BLaER1 (cell line): ENCODE data around the gene ZNF584.

ENCODE experiments used
- H3K27ac ChIP-seq: shearing (Covaris generic); formaldehyde crosslinking; 2 replicates; pipeline ENCODE4 v1.8.1; 2022
- H3K27me3 ChIP-seq: shearing (Covaris generic); formaldehyde crosslinking; 2 replicates; pipeline ENCODE4 v1.8.1; 2022
- H3K36me3 ChIP-seq: shearing (Covaris generic); formaldehyde crosslinking; 2 replicates; pipeline ENCODE4 v1.8.1; 2022
- H3K4me1 ChIP-seq: shearing (Covaris generic); formaldehyde crosslinking; 2 replicates; pipeline ENCODE4 v1.8.1; 2022
- H3K4me2 ChIP-seq: shearing (Covaris generic); formaldehyde crosslinking; 2 replicates; pipeline ENCODE4 v1.8.1; 2022
- H3K4me3 ChIP-seq: shearing (Covaris generic); formaldehyde crosslinking; 2 replicates; pipeline ENCODE4 v1.8.1; 2022
- H3K9ac ChIP-seq: shearing (Covaris generic); formaldehyde crosslinking; 2 replicates; pipeline ENCODE4 v1.8.1; 2022
- H3K9me3 ChIP-seq: shearing (Covaris generic); formaldehyde crosslinking; 2 replicates; pipeline ENCODE4 v1.8.1; 2022
- H4K20me1 ChIP-seq: shearing (Covaris generic); formaldehyde crosslinking; 2 replicates; pipeline ENCODE4 v1.8.1; 2022
- Cebpa-rat ChIP-seq: shearing (Covaris generic); IDR thresholded peaks from 2 replicates; pipeline ENCODE4 v1.8.1; 2022

Gene ZNF584

DNA sequence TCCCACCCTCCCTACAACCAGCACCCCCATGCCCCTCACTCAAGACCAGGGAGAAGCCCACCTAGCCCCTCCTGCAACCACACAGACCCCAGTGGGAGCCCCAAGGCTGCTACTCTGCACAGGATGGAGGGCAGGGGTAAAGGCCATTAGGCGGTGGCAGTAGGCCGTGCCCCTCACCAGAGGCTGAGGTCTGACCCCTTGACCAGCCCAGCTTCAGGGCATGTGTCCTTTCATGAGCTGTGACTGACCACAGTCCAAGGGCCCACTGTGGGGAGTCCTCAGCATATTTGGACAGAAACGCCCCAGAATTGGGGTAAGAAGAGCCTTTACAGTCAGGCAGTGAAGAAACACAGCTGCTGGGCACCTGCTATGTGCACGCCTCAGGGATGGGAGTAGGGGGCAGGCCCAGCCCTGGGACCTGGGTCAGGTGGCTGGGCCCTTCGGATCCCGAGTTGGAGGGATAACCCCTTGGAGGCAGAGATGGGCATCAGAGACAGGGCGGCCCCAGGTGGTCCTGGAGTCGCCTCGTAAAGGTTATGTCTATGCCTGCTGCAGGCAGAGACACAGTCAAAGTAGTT is 23.0 kb upstream of the ZNF584 start:
- Histone ChIP-seq H3K27me3 (no peaks in the 10 kb centered on the region), H3K9me3 (no peaks in the 10 kb centered on the region), H3K36me3 (peaks cover 26% of the 10 kb centered on the region), H3K4me2 (peak overlapping the region; percentile 95), H4K20me1 (peaks cover 33% of the 10 kb centered on the region), H3K4me1 (peaks cover 70% of the 10 kb centered on the region), H3K27ac (peak overlapping the region; percentile 98), H3K4me3 (peak overlapping the region; percentile 94), H3K9ac (peak overlapping the region; percentile 98)
- TF ChIP-seq Cebpa-rat = no peak

- H3K4me1 ChIP-seq = peaks cover 76% of the 10 kb centered on the region
- H3K4me2 ChIP-seq = peak overlapping the region; percentile 95
- peaks cover 39% of the 10 kb centered on the region for H4K20me1 ChIP-seq
- H3K4me3 ChIP-seq = peak overlapping the region; percentile 94
- H3K36me3 ChIP-seq = peaks cover 32% of the 10 kb centered on the region
- H3K9ac ChIP-seq = peak overlapping the region; percentile 98
- no peak for TF ChIP-seq Cebpa-rat
- H3K27me3 ChIP-seq = no peaks in the 10 kb centered on the region
- H3K9me3 ChIP-seq = no peaks in the 10 kb centered on the region
- peak overlapping the region; percentile 98 for H3K27ac ChIP-seq
These were observed 22.4 kb upstream of the ZNF584 start for GRCh38 chr19:58385891-58386575.

DNA sequence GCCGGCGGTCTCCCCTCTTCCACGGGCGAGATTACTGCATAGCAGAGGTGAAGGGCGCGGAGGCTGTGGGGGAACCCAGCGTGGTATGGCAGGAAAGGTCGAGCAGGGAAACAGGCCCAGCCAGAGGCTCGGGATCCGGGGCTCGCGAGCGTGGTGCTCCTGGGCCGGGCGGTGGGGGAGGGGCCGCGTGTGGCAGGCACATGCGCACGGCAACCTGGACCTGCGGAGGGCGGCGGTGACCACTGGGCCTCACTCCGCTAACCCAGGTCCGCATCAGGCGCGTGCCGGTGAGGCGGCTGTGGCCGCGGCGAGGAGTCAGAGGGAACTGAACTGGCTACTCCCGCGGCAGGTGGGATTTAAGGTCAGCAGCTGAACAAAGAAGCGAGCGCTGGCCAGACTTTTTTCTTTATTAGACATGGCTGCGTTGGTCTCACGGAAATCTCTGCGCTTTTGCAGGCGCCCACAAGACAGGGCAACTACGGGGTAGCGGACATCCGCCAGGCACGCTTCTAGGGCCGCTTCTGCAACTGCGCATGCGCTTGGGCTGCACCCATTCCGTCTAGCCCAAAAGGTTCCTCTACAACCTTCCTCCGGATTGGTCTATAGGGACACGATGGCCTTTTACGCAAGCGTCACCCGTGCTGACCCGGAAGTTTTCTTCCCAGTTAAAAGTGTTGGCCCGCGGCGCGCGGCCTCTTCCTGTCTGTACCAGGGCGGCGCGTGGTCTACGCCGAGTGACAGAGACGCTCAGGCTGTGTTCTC is 21.7 kb upstream of the ZNF584 start, which contains the start of gene RPS5:
Gene RPS5, plus strand, starts transcription at position 694 of the 762 bp plus-strand sequence. CDS start 869 bp downstream, outside the sequence.
- peaks cover 39% of the 10 kb centered on the region for H3K36me3 ChIP-seq
- H3K4me3 ChIP-seq = peak within 1 kb of the TSS; percentile 94
- peaks cover 76% of the 10 kb centered on the region for H3K4me1 ChIP-seq
- H3K27ac ChIP-seq = peak within 1 kb of the TSS; percentile 98
- no peaks in the 10 kb centered on the region for H3K9me3 ChIP-seq
- H4K20me1 ChIP-seq = peaks cover 46% of the 10 kb centered on the region
- H3K27me3 ChIP-seq = no peaks in the 10 kb centered on the region
- peak within 1 kb of the TSS; percentile 98 for H3K9ac ChIP-seq
- no peak; the same call in 1 of the 2 replicates for TF ChIP-seq Cebpa-rat
- peak within 1 kb of the TSS; percentile 97 for H3K4me2 ChIP-seq

- Histone ChIP-seq H3K4me1 (peaks cover 68% of the 10 kb centered on the region), H3K9ac (peak overlapping the region; percentile 98), H3K36me3 (peaks cover 47% of the 10 kb centered on the region), H3K27me3 (no peaks in the 10 kb centered on the region), H4K20me1 (peaks cover 54% of the 10 kb centered on the region), H3K27ac (peak overlapping the region; percentile 98), H3K9me3 (no peaks in the 10 kb centered on the region), H3K4me3 (peak overlapping the region; percentile 94), H3K4me2 (peak overlapping the region; percentile 97)
- no peak for TF ChIP-seq Cebpa-rat
These were observed 20.9 kb upstream of the ZNF584 start for GRCh38 chr19:58387338-58388174.

DNA sequence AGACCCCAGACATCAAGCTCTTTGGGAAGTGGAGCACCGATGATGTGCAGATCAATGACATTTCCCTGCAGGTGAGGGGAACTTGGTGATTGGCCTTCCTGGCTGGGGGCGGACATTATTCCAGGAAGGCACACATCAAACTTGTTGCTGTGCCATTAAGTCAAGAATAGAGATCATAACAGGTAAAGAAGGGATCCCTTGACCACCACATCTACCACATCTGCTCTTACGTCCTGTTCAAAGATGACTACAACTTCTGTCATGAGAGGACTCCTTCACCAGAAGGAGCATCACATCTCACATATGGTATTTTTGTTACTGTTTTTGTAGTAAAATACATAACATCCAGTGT is 20.3 kb upstream of the ZNF584 start:
- peak overlapping the region; percentile 97 for H3K4me2 ChIP-seq
- peaks cover 62% of the 10 kb centered on the region for H3K4me1 ChIP-seq
- H3K36me3 ChIP-seq = peaks cover 53% of the 10 kb centered on the region
- no peaks in the 10 kb centered on the region for H3K27me3 ChIP-seq
- no peak for TF ChIP-seq Cebpa-rat
- H3K9me3 ChIP-seq = no peaks in the 10 kb centered on the region
- H3K4me3 ChIP-seq = peak overlapping the region; percentile 94
- H3K9ac ChIP-seq = peak overlapping the region; percentile 98
- 0 out of 2 replicates have a peak overlapping the region, but pooled peaks have one; percentile 98 for H3K27ac ChIP-seq
- peaks cover 60% of the 10 kb centered on the region for H4K20me1 ChIP-seq

DNA sequence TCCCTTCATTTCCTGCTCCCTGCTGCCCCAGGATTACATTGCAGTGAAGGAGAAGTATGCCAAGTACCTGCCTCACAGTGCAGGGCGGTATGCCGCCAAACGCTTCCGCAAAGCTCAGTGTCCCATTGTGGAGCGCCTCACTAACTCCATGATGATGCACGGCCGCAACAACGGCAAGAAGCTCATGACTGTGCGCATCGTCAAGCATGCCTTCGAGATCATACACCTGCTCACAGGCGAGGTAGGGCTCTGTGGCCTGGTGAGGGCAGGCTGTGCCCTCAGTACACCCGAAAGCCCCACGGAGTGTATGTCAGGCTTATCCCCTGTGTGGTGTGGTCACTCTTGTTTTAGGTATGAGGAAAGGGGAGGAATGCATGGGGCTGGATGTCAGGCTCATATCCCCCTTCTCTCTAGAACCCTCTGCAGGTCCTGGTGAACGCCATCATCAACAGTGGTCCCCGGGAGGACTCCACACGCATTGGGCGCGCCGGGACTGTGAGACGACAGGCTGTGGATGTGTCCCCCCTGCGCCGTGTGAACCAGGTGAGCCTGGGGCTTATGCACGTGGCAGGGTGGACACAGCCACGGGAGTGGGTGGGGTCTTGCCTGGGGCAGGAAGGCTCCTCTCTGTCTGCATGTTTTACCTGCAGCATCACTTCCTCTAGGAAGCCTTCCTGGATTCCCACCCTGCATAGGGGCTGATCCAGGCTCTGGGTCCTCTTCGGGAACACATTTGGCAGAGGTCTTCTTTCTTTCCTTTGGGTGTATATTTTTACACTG is 15.3 kb upstream of the ZNF584 start:
- Histone ChIP-seq H3K4me3 (no peak overlapping the region), H3K4me2 (no peak overlapping the region), H3K36me3 (peaks cover 87% of the 10 kb centered on the region), H4K20me1 (peaks cover 80% of the 10 kb centered on the region), H3K9me3 (no peaks in the 10 kb centered on the region), H3K27me3 (peaks cover 8% of the 10 kb centered on the region), H3K27ac (no peak overlapping the region), H3K4me1 (peaks cover 33% of the 10 kb centered on the region), H3K9ac (no peak overlapping the region)
- TF ChIP-seq Cebpa-rat = no peak

DNA sequence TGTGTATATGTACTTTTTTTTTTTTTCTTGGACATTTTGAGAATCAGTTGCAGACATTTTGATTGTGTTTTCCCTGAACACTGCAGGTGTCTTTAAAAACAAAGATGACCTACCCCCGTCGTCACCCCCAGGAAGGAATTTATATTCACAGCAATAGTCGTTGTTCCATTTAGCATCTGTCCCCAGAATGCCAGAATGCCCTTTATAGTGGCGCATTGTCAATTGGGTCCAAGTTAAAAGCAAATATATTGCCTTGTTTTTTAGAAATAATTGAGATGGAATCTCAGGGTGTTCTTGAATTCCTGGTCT is 14.8 kb upstream of the ZNF584 start:
- Histone ChIP-seq H3K9ac (no peak overlapping the region), H3K9me3 (no peaks in the 10 kb centered on the region), H3K27me3 (peaks cover 8% of the 10 kb centered on the region), H3K36me3 (peaks cover 81% of the 10 kb centered on the region), H3K27ac (no peak overlapping the region), H3K4me3 (no peak overlapping the region), H4K20me1 (peaks cover 75% of the 10 kb centered on the region), H3K4me1 (peaks cover 27% of the 10 kb centered on the region), H3K4me2 (no peak overlapping the region)
- TF ChIP-seq Cebpa-rat = no peak

DNA sequence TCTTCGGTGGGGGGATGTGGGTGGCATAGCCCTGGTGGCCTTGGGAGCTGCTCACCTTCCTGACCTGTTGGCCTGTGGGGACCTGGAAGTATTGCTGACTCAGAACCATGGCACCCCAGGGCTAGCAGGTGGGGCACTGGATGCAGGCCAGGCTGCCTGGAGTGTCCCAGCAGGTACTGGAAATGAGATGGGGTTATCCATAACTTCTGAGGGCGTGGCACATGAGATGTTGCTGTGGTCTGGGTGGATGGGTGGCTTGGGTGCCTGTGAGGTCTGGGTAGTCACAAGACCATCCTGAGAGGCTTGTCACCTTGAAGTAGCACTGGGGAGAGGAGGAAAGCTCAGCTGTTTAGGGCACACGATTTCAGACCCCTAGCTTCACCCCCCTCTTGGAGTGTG is 13.6 kb upstream of the ZNF584 start:
- H3K4me3 ChIP-seq = no peak overlapping the region
- H3K4me1 ChIP-seq = peaks cover 16% of the 10 kb centered on the region
- H3K27ac ChIP-seq = no peak overlapping the region
- H3K4me2 ChIP-seq = no peak overlapping the region
- H3K9ac ChIP-seq = no peak overlapping the region
- no peaks in the 10 kb centered on the region for H3K9me3 ChIP-seq
- H4K20me1 ChIP-seq = peaks cover 64% of the 10 kb centered on the region
- TF ChIP-seq Cebpa-rat = no peak
- peaks cover 8% of the 10 kb centered on the region for H3K27me3 ChIP-seq
- H3K36me3 ChIP-seq = peaks cover 70% of the 10 kb centered on the region
